Lower lobe of right lung (tissue), 2 donors: ENCODE measurements around the gene PRCP. TPM values are rescaled to one million over a fixed set of nuclear protein-coding genes. Genes with fewer than 3 reads are reported as not detected.

Experiments used
- ATAC-seq, 2 donors: fragments of 200-7000 bp; cut with Tn5 transposase; one replicate each; pipeline ENCODE4 v1.9.1; 2020 to 2022; ENCODE audit warnings: mild to moderate bottlenecking in 2 of 2, moderate library complexity in 2 of 2
- DNase-seq: peaks from one replicate; pipeline ENCODE4 v3.0.0-alpha.2; 2020
- H3K27ac ChIP-seq: fragments of 200-600 bp; one replicate; pipeline ENCODE4 v1.8.0; 2022
- H3K27me3 ChIP-seq: fragments of 200-600 bp; one replicate; pipeline ENCODE4 v1.8.0; 2022; ENCODE audit warnings: low read depth
- H3K36me3 ChIP-seq: fragments of 200-600 bp; one replicate; pipeline ENCODE4 v1.8.0; 2022; ENCODE audit warnings: mild to moderate bottlenecking
- H3K4me1 ChIP-seq: fragments of 200-600 bp; one replicate; pipeline ENCODE4 v1.8.0; 2022
- H3K4me3 ChIP-seq: fragments of 200-600 bp; one replicate; pipeline ENCODE4 v1.8.0; 2022; ENCODE audit warnings: mild to moderate bottlenecking
- H3K9me3 ChIP-seq: fragments of 200-600 bp; one replicate; pipeline ENCODE4 v1.8.0; 2022
- CTCF ChIP-seq: fragments of 200-600 bp; IDR thresholded peaks from one replicate; pipeline ENCODE4 v1.8.0; 2022; ENCODE audit warnings: antibody characterized with exemption, mild to moderate bottlenecking
- intact Hi-C: fragments of 100-400 bp; cut with DNase I; formaldehyde crosslinking; loops from one replicate; pipeline ENCODE4 v1.11.0; 2022
- total RNA-seq: library from RNA; stranded (reverse); fragmentation: NEBNext Ultra II Directional; extraction: Animal tissue kit (Norgen Biotek cat#: 25700); gene quantifications from one replicate; pipeline ENCODE4 v1.2.1, GENCODE V29; 2021
- donor health status: DM: no; HTN: yes; CAD: no; lungs with severe emphysema.

The PRCP gene
- total RNA-seq, 1 donor from 2014 or later = 67.9 TPM

DNA sequence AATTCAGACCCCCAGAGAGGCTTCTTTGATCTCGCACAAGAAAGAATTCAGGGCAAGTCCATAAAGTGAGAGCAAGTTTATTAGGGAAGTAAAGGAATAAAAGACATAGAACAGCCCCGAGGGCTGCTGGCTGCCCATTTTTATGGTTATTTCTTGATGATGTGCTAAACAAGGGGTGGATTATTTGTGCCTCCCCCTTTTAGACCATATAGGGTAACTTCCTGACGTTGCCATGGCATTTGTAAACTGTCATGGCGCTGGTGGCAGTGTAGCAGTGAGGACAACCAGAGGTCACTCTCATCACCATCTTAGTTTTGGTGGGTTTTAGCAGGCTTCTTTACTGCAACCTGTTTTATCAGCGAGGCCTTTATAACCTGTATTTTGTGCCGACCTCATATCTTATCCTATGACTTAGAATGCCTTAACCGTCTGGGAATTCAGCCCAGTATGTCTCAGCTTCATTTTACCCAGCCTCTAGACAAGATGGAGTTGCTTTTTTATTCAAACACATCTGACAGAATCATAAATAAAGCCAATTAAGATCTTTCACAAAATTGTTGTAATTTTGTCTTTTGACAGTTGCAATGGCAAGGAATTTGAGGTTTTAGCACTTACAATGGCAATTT lies 8.9 kb upstream of the PRCP start:
- TF ChIP-seq CTCF = no peak
- H3K9me3 ChIP-seq = no peaks in the 10 kb centered on the region
- no peak overlapping the region for H3K27ac ChIP-seq
- H3K4me1 ChIP-seq = peaks cover 4% of the 10 kb centered on the region
- no peaks in the 10 kb centered on the region for H3K36me3 ChIP-seq
- DNase-seq (no peak), ATAC-seq (no peak)
- H3K4me3 ChIP-seq = no peak overlapping the region
- no peaks in the 10 kb centered on the region for H3K27me3 ChIP-seq
- intact Hi-C loops = loop anchor here (10.0 kb wide), 2 partner anchors 286 to 346 kb away; partner anchors contain the start of gene ANKRD42

GRCh38 chr11:82908311-82908710 lies 8.1 kb upstream of the PRCP start:
- ATAC-seq (no peak), DNase-seq (no peak)
- Histone ChIP-seq H3K27ac (no peak overlapping the region), H3K9me3 (no peaks in the 10 kb centered on the region), H3K27me3 (no peaks in the 10 kb centered on the region), H3K36me3 (no peaks in the 10 kb centered on the region), H3K4me1 (peaks cover 4% of the 10 kb centered on the region), H3K4me3 (no peak overlapping the region)
- no peak for TF ChIP-seq CTCF
- intact Hi-C loops = loop anchor here (10.0 kb wide), 2 partner anchors 286 to 346 kb away; partner anchors contain the start of gene ANKRD42

- DNase-seq (peak; percentile 57), ATAC-seq (peak in 1 of 2 donors; percentile 21)
- no peak overlapping the region for H3K27ac ChIP-seq
- H3K9me3 ChIP-seq = no peaks in the 10 kb centered on the region
- H3K4me1 ChIP-seq = peaks cover 4% of the 10 kb centered on the region
- H3K4me3 ChIP-seq = no peak overlapping the region
- no peaks in the 10 kb centered on the region for H3K36me3 ChIP-seq
- intact Hi-C loops = loop anchor here (10.0 kb wide), 2 partner anchors 287 to 347 kb away; partner anchors contain the start of gene ANKRD42
- no peak for TF ChIP-seq CTCF
- no peaks in the 10 kb centered on the region for H3K27me3 ChIP-seq
Observed at GRCh38 chr11:82907371-82907770, 7.1 kb upstream of the PRCP start.

DNA sequence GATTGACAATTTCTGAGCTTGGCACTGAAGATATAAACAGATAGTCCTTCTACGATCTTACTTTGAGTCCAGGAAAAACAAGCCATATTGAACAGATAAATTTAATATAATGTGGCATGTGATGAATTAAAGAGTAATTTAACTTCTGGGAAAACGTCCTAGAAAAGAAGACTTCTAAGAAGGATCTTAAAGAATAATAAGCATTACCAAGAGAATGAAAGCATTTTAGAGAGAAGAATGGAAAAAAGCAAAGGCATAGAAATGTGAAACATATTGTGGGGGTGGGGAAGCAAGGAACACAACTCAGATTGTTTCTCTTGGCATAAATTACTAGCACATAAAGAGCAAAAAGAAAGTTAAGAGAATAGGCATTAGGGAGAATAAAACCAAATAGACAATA lies 6.7 kb upstream of the PRCP start:
- no peaks in the 10 kb centered on the region for H3K27me3 ChIP-seq
- no peak overlapping the region for H3K4me3 ChIP-seq
- no peak overlapping the region for H3K27ac ChIP-seq
- intact Hi-C loops = loop anchor here (10.0 kb wide), 2 partner anchors 288 to 348 kb away; partner anchors contain the start of gene ANKRD42
- ATAC-seq (no peak), DNase-seq (no peak)
- no peaks in the 10 kb centered on the region for H3K9me3 ChIP-seq
- TF ChIP-seq CTCF = no peak
- no peaks in the 10 kb centered on the region for H3K36me3 ChIP-seq
- peaks cover 6% of the 10 kb centered on the region for H3K4me1 ChIP-seq

GRCh38 chr11:82906236-82906635 lies 6.0 kb upstream of the PRCP start:
- H3K4me3 ChIP-seq = no peak overlapping the region

More at GRCh38 chr11:82906236-82906635, 6.0 kb upstream of the PRCP start:
- peak; percentile 67 for TF ChIP-seq CTCF
- DNase-seq (no peak), ATAC-seq (no peak)
- no peaks in the 10 kb centered on the region for H3K9me3 ChIP-seq
- intact Hi-C loops = loop anchor here (10.0 kb wide), 2 partner anchors 289 to 349 kb away; partner anchors contain the start of gene ANKRD42
- H3K36me3 ChIP-seq = no peaks in the 10 kb centered on the region
- H3K27me3 ChIP-seq = no peaks in the 10 kb centered on the region
- peaks cover 9% of the 10 kb centered on the region for H3K4me1 ChIP-seq
- no peak overlapping the region for H3K27ac ChIP-seq
